ENCODE data around the gene RABEPK.
"Not testable (repeated sequence)": the region's sequence is repeated elsewhere in the genome, so short reads cannot be mapped to it uniquely, and the experiment has no call there.

The RABEPK gene

GRCh38 chr9:125254231-125254630, 53.9 kb downstream of the RABEPK start:
- DNase-seq = no peak
- no peak for ATAC-seq

- ATAC-seq (no peak), DNase-seq (peak; percentile 34)
These were observed 55.5 kb downstream of the RABEPK start for GRCh38 chr9:125255781-125256391.

- ATAC-seq (no peak), DNase-seq (no peak)
These were observed 57.9 kb downstream of the RABEPK start for GRCh38 chr9:125258160-125258785.

DNA sequence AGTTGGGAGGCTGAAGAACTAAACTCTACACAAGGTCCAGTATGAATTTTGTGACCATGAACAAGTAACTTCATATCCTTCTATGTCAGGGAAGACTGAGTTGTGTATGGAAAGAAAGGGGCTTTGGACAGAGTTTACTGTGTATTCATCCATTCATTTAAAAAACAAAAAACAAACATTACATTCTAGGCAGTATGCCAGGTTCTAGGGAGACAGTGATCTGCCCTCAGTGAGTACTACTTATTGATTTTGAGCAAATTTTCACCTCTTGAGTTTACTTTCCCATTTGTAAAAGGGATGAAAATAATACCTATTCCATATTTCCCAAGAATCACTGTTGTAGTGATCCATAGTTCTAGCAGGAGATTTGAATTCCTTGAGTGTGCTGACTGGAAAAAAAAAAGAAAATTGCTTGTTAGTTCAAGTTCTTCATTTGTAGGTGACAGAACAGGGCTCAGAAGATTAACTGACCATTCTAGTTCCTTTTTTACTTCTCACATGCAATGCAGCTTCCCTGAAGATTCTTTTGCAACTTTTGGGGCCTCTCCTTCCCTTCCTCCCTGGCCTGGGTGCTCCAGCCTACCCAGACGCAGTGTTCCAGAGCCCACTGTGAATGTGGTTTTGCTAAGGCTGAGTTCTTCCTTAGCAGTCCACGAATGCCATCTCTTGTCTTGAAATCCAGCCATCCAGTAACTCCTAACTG, 58.6 kb downstream of the RABEPK start:
- DNase-seq (no peak), ATAC-seq (no peak)

DNA sequence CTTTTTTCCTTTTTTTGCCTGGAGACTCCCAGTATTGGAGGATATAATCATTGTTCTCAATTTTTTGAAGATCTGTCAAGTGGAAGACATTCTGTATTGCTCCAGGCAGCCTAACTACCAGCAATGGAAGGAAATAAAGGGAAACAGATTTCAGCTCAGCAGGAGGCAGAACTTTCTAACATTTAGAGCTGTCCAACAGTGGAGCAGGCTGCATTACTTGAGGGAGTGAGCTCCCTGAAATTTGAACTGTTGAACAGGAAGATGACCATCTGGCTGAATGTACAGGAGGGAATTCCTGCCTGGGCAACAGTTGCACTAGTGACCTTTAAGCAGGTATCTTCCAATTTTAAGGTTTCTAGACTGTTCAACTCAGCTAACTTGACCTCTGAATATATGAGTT, 60.2 kb downstream of the RABEPK start:
- DNase-seq (no peak), ATAC-seq (no peak)

DNA sequence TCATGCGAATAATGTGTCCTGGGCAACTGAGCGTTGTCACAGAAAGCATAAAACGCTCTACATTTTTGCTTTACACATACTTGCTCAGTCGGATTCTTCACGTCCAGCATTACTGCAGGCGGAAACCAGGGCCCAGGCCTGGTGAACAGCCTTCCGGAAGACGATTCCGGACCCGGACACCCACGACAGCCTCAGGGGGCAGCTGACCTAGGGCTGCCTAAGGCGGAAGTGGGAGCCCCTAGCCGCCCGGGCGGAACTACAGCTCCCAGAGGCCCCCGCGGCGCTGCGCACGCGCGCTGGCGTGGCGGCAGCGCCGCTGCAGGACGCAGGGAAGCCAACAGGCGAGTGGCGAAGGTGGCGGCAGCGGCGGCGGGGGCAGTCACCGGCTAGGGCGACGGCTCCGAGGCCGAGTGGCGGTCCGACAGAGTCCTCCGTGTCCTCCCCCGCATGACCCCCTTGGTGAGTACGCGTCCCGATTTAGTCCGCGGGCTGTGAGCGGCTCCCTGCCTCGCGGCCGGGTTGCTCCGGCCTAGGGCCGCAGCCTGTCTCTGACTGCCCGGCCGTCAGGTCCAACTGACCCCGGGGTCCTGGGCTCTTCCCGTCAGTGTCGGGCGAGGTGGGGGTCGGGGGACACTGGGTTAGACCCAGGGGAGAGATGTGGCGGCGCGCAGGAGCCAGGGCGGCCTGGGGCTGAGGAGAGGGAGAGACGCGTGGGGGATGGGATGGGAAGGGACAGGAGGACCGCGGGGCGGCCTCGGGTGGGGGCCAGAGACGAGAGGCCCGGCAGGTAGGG, 61.4 kb downstream of the RABEPK start, which contains the start of gene GAPVD1:
Gene GAPVD1, plus strand, starts transcription at position 326 of the 793 bp plus-strand sequence. CDS start 37,096 bp downstream, outside the sequence.
- peak; percentile 94 for DNase-seq
- peak; percentile 99 for ATAC-seq

GRCh38 chr9:125262294-125262991, 62.1 kb downstream of the RABEPK start:
- no peak for ATAC-seq
- no peak for DNase-seq

GRCh38 chr9:125264068-125264467, 63.7 kb downstream of the RABEPK start:
- DNase-seq, ATAC-seq: not testable (repeated sequence)

DNA sequence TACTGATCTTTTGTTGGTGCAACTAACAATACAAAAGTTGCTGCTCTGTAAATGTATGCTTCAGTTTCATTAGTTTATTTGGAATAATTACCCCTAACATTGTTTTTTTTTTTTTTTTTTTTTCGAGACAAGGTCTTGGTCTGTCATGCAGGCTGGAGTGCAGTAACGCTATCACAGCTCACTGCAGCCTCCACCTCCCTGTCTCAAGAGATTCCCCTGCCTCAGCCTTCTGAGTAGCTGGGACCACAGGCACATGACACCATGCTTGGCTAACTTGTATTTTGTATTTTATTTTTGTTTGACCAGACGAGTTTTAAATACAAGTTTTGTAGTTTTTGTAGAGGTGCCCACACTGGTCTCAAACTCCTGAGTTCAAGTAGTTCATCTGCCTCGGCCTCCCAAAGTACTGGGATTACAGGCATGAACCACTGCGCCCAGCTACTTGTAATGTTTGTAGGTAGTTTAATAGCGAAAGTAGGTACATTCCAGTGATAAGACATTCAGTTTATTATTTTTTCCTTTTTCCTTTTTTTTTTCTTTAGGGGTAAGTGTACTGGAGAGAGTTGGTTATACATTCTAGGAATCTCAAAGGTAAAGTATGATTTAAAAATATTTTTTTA, 68.2 kb downstream of the RABEPK start:
- ATAC-seq = no peak
- DNase-seq = no peak

- ATAC-seq (no peak), DNase-seq (no peak)
These were observed 68.7 kb downstream of the RABEPK start for GRCh38 chr9:125269014-125269397.

DNA sequence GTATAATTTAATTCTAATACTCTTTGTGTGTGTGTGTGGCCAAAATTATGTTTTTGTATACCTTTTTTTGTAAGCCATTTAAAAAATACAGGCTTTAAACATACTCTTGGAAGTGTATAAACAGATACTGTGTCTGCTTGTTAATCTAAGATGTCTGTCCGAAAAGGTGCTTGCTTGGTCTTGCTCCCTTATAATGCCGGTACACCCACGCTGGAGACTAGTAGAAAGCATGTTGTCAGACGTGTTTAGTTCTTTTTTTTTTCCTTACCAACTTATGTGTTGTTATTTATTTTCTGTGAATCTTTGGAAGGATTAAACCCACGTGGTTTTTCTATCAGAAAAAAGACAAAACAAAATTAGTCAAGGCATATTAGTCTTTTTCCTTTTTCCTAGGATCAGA, 70.7 kb downstream of the RABEPK start:
- DNase-seq = no peak
- ATAC-seq = no peak

- no peak for ATAC-seq
- DNase-seq = no peak
These were observed 72.4 kb downstream of the RABEPK start for GRCh38 chr9:125272697-125273096.

DNA sequence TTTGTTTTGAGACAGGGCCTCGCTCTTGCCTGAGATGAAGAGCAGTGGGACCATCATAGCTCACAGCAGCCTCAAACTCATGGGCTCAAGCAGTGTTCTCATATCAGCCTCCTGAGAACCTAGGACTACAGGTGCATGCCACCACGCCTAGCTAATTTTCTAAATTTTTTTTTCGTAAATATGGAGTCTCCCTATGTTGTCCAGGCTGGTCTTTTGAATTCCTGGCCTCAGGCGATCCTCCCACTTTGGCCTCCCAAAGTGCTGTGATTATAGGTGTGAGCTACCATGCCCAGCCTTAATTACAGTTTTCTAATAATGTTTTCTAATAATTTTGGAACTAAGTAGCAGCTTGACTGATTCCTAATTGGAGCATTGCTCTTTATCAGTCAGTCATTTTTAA, 76.4 kb downstream of the RABEPK start:
- ATAC-seq (no peak), DNase-seq (no peak)

DNA sequence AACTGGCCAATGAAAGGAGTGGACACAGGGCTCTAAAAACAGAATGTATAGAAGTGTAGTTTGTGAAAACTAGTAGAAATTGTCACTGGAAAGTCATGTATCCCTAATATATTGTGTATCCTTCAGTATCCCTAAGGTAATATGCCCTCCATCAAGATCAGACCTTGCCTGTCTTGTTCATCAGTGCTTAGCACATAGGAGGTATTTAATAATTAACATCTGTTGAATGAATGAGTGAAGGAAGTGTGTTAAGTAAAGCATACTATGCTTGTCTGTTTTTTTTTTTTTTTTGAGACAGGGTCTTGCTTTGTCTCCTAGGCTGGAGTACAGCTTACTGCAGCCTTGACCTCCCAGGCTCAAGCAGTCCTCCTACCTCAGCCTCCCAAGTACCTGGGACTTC, 77.1 kb downstream of the RABEPK start:
- DNase-seq (no peak), ATAC-seq (no peak)

DNA sequence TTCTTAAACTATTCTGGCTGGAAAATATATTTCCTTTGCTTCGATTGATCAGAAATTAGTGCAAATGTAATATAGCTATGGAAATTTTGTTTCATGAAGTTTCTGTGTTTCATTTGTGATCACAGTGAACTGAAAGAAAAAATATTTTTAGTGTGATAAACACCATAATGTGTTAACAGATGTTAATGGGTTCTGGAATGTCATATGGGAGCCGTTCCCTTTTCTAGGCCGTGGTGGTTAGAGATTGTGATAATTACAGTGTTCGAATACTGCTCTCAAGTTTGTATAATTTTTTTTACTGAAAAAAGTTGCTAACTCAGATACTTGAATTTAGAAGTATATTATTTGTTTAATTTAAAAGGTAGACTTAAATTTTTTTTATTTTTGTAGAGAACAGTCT, 80.6 kb downstream of the RABEPK start:
- no peak for ATAC-seq
- no peak for DNase-seq

All from stimulated activated naive CD8-positive, alpha-beta T cell treated with anti-CD3 and anti-CD28 coated beads, Interleukin-15, Interleukin-2, amounts not matched to agents 100 U/mL and 50 U/mL, for 24 hours (primary cell).